ENCODE data around the gene RPL6.
"Not testable (repeated sequence)": the region's sequence is repeated elsewhere in the genome, so short reads cannot be mapped to it uniquely, and the experiment has no call there.

The RPL6 gene

GRCh38 chr12:112418273-112418607 lies 8.8 kb upstream of the RPL6 start:
- peak overlapping the region; percentile 7 for H4K8ac ChIP-seq (ENCODE audit: low read depth, low read length)
- H3K9me3 ChIP-seq (replicated peaks in 1 of 2; ENCODE audit: control insufficient read depth in 2 of 2, insufficient read depth in 1 of 2, low read depth in 1 of 2, low read length in 2 of 2) = no peaks in the 10 kb centered on the region
- no peak overlapping the region for H3K18ac ChIP-seq (ENCODE audit: low read length)
- no peak overlapping the region for H3K14ac ChIP-seq (ENCODE audit: low read length)
- no peak overlapping the region for H2BK5ac ChIP-seq (ENCODE audit: low read length)
- WGBS, 2 donors (ENCODE audit: extremely low coverage in 2 of 2, insufficient read length in 2 of 2, insufficient replicate concordance in 1 of 2) = no CpG with 5 or more reads among the region's 18 CpGs
- peaks cover 0 to 3% of the 10 kb centered on the region in 2 donors for H3K4me1 ChIP-seq (ENCODE audit: control insufficient read depth in 2 of 2, insufficient read depth in 1 of 2, low read depth in 1 of 2, low read length in 2 of 2)
- H3K36me3 ChIP-seq (replicated peaks in 1 of 2; ENCODE audit: control insufficient read depth in 2 of 2, insufficient read depth in 2 of 2, low read length in 2 of 2) = no peaks in the 10 kb centered on the region
- H3K4me3 ChIP-seq (ENCODE audit: low read length in 2 of 2) = peak overlapping the region; percentile 77 to 94
- peak overlapping the region; percentile 98 for H3K9ac ChIP-seq (ENCODE audit: low read depth, low read length, poor library complexity)
- no peak overlapping the region for H2AK5ac ChIP-seq (ENCODE audit: low read depth, low read length)
- H3K4me2 ChIP-seq (ENCODE audit: insufficient read depth, low read length, poor library complexity, severe bottlenecking) = peak overlapping the region; percentile 92
- H4K91ac ChIP-seq (ENCODE audit: low read depth, low read length, poor library complexity) = no peak overlapping the region
- H3K79me1 ChIP-seq (ENCODE audit: low read depth, low read length) = peaks cover 1% of the 10 kb centered on the region
- no peak for DNase-seq (ENCODE audit: low spot score)
- H2AFZ ChIP-seq (ENCODE audit: low read length) = peak overlapping the region; percentile 99
- H2BK12ac ChIP-seq (ENCODE audit: low read length) = no peak overlapping the region
- H3K4ac ChIP-seq (ENCODE audit: low read length) = no peak overlapping the region
- H3K27ac ChIP-seq (replicated peaks; ENCODE audit: low read length) = no peak overlapping the region
- H3K23ac ChIP-seq (ENCODE audit: low read depth, low read length, poor library complexity) = no peak overlapping the region
- no peaks in the 10 kb centered on the region for H3K27me3 ChIP-seq (ENCODE audit: control insufficient read depth in 3 of 3, insufficient read depth in 3 of 3, low read depth in 1 of 3, low read length in 3 of 3)
- H2BK15ac ChIP-seq (ENCODE audit: low read length) = no peak overlapping the region
- no peak overlapping the region for H2BK120ac ChIP-seq (ENCODE audit: low read depth, low read length)

GRCh38 chr12:112415457-112415856 lies 6.1 kb upstream of the RPL6 start:
- DNase-seq (ENCODE audit: low spot score); H3K4ac ChIP-seq (ENCODE audit: low read length); H3K4me3 ChIP-seq (ENCODE audit: low read length in 2 of 2); H3K9ac ChIP-seq (ENCODE audit: low read depth, low read length, poor library complexity); H2BK12ac ChIP-seq (ENCODE audit: low read length); H2AFZ ChIP-seq (ENCODE audit: low read length); H3K18ac ChIP-seq (ENCODE audit: low read length); H3K23ac ChIP-seq (ENCODE audit: low read depth, low read length, poor library complexity); H4K8ac ChIP-seq (ENCODE audit: low read depth, low read length); H3K36me3 ChIP-seq (replicated peaks in 1 of 2; ENCODE audit: control insufficient read depth in 2 of 2, insufficient read depth in 2 of 2, low read length in 2 of 2); H2BK120ac ChIP-seq (ENCODE audit: low read depth, low read length); H3K4me1 ChIP-seq (ENCODE audit: control insufficient read depth in 2 of 2, insufficient read depth in 1 of 2, low read depth in 1 of 2, low read length in 2 of 2); H2BK15ac ChIP-seq (ENCODE audit: low read length); H3K27me3 ChIP-seq (ENCODE audit: control insufficient read depth in 3 of 3, insufficient read depth in 3 of 3, low read depth in 1 of 3, low read length in 3 of 3); H3K79me1 ChIP-seq (ENCODE audit: low read depth, low read length); H3K14ac ChIP-seq (ENCODE audit: low read length); H3K27ac ChIP-seq (replicated peaks; ENCODE audit: low read length); H2BK5ac ChIP-seq (ENCODE audit: low read length); H3K4me2 ChIP-seq (ENCODE audit: insufficient read depth, low read length, poor library complexity, severe bottlenecking); H3K9me3 ChIP-seq (replicated peaks in 1 of 2; ENCODE audit: control insufficient read depth in 2 of 2, insufficient read depth in 1 of 2, low read depth in 1 of 2, low read length in 2 of 2); H4K91ac ChIP-seq (ENCODE audit: low read depth, low read length, poor library complexity); H2AK5ac ChIP-seq (ENCODE audit: low read depth, low read length): not testable (repeated sequence)
- WGBS, 2 donors (ENCODE audit: extremely low coverage in 2 of 2, insufficient read length in 2 of 2, insufficient replicate concordance in 1 of 2) = no CpG with 5 or more reads among the region's 4 CpGs

GRCh38 chr12:112413855-112414625 lies 4.6 kb upstream of the RPL6 start:
- no peak overlapping the region for H3K27ac ChIP-seq (replicated peaks; ENCODE audit: low read length)

GRCh38 chr12:112409906-112410244 lies 470 bp upstream of the RPL6 start:
- Histone ChIP-seq H3K36me3 (replicated peaks in 1 of 2; ENCODE audit: control insufficient read depth in 2 of 2, insufficient read depth in 2 of 2, low read length in 2 of 2) (peaks cover 26 to 38% of the 10 kb centered on the region in 2 donors), H3K4ac (ENCODE audit: low read length) (no peak overlapping the region), H2BK120ac (ENCODE audit: low read depth, low read length) (no peak overlapping the region), H4K8ac (ENCODE audit: low read depth, low read length) (no peak overlapping the region), H2BK5ac (ENCODE audit: low read length) (no peak overlapping the region), H3K9me3 (replicated peaks in 1 of 2; ENCODE audit: control insufficient read depth in 2 of 2, insufficient read depth in 1 of 2, low read depth in 1 of 2, low read length in 2 of 2) (no peaks in the 10 kb centered on the region), H3K14ac (ENCODE audit: low read length) (no peak overlapping the region), H2AK5ac (ENCODE audit: low read depth, low read length) (no peak overlapping the region), H3K4me2 (ENCODE audit: insufficient read depth, low read length, poor library complexity, severe bottlenecking) (no peak overlapping the region), H2BK15ac (ENCODE audit: low read length) (no peak overlapping the region), H3K9ac (ENCODE audit: low read depth, low read length, poor library complexity) (no peak overlapping the region), H2AFZ (ENCODE audit: low read length) (peak overlapping the region; percentile 78), H4K91ac (ENCODE audit: low read depth, low read length, poor library complexity) (no peak overlapping the region), H3K18ac (ENCODE audit: low read length) (no peak overlapping the region), H3K23ac (ENCODE audit: low read depth, low read length, poor library complexity) (no peak overlapping the region), H3K27ac (replicated peaks; ENCODE audit: low read length) (no peak overlapping the region), H3K27me3 (ENCODE audit: control insufficient read depth in 3 of 3, insufficient read depth in 3 of 3, low read depth in 1 of 3, low read length in 3 of 3) (no peaks in the 10 kb centered on the region), H3K79me1 (ENCODE audit: low read depth, low read length) (no peaks in the 10 kb centered on the region), H3K4me3 (ENCODE audit: low read length in 2 of 2) (peak overlapping the region in 1 of 2 donors; percentile 71), H3K4me1 (ENCODE audit: control insufficient read depth in 2 of 2, insufficient read depth in 1 of 2, low read depth in 1 of 2, low read length in 2 of 2) (peaks cover 3 to 4% of the 10 kb centered on the region in 2 donors), H2BK12ac (ENCODE audit: low read length) (no peak overlapping the region)
- WGBS, 2 donors (ENCODE audit: extremely low coverage in 2 of 2, insufficient read length in 2 of 2, insufficient replicate concordance in 1 of 2) = no CpG with 5 or more reads among the region's 14 CpGs
- DNase-seq (ENCODE audit: low spot score) = no peak

More at GRCh38 chr12:112413855-112414625, 4.6 kb upstream of the RPL6 start:
- Histone ChIP-seq H3K9ac (ENCODE audit: low read depth, low read length, poor library complexity) (no peak overlapping the region), H3K4me2 (ENCODE audit: insufficient read depth, low read length, poor library complexity, severe bottlenecking) (no peak overlapping the region), H3K79me1 (ENCODE audit: low read depth, low read length) (no peaks in the 10 kb centered on the region), H4K8ac (ENCODE audit: low read depth, low read length) (no peak overlapping the region), H3K23ac (ENCODE audit: low read depth, low read length, poor library complexity) (no peak overlapping the region), H3K36me3 (replicated peaks in 1 of 2; ENCODE audit: control insufficient read depth in 2 of 2, insufficient read depth in 2 of 2, low read length in 2 of 2) (no peaks in the 10 kb centered on the region), H2BK5ac (ENCODE audit: low read length) (no peak overlapping the region), H2AK5ac (ENCODE audit: low read depth, low read length) (no peak overlapping the region), H3K9me3 (replicated peaks in 1 of 2; ENCODE audit: control insufficient read depth in 2 of 2, insufficient read depth in 1 of 2, low read depth in 1 of 2, low read length in 2 of 2) (no peaks in the 10 kb centered on the region), H3K27me3 (ENCODE audit: control insufficient read depth in 3 of 3, insufficient read depth in 3 of 3, low read depth in 1 of 3, low read length in 3 of 3) (no peaks in the 10 kb centered on the region), H3K4me3 (ENCODE audit: low read length in 2 of 2) (no peak overlapping the region), H2BK120ac (ENCODE audit: low read depth, low read length) (no peak overlapping the region), H3K18ac (ENCODE audit: low read length) (no peak overlapping the region), H2BK12ac (ENCODE audit: low read length) (no peak overlapping the region), H2BK15ac (ENCODE audit: low read length) (no peak overlapping the region), H2AFZ (ENCODE audit: low read length) (no peak overlapping the region), H4K91ac (ENCODE audit: low read depth, low read length, poor library complexity) (no peak overlapping the region), H3K4ac (ENCODE audit: low read length) (no peak overlapping the region), H3K4me1 (ENCODE audit: control insufficient read depth in 2 of 2, insufficient read depth in 1 of 2, low read depth in 1 of 2, low read length in 2 of 2) (no peaks in the 10 kb centered on the region), H3K14ac (ENCODE audit: low read length) (no peak overlapping the region)
- no CpG with 5 or more reads among the region's 2 CpGs for WGBS, 2 donors (ENCODE audit: extremely low coverage in 2 of 2, insufficient read length in 2 of 2, insufficient replicate concordance in 1 of 2)
- DNase-seq (ENCODE audit: low spot score) = no peak
